Epithelial cell of prostate (primary cell): Measurements from ENCODE around the gene ATP13A4.
A peak's percentile ranks its signal among the peaks of the same experiment; 100 is the strongest.

Experiments
- DNase-seq: peaks from one replicate; pipeline ENCODE4 v3.0.0-alpha.2; 2011; ENCODE audit warnings: low read depth, low spot score
- H3K27ac ChIP-seq: fragments of 450-650 bp; 2 replicates; pipeline ENCODE4 v1.5.1; 2017; ENCODE audit warnings: mild to moderate bottlenecking

The ATP13A4 gene

DNA sequence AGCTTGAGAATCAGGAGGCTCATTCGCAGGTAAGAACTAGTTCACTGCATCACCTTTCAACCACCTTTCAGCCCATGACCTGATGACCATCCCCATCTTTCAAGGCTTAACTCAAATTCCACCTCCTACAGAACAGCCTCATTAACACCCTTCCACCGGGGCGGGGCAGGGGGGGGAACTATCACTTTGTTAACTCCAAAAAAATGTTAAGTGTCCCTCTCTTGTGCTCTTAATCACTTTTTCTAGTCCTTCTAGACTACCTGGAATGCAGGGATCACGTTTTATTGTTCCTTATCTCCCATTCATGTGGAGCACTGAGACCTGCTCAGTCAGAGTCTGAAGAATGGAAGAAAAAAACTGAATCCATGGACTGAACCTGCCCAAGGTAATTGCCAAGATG, 51.8 kb downstream of the ATP13A4 start:
- H3K27ac ChIP-seq, result no peak overlapping the region
- no peak for DNase-seq

DNA sequence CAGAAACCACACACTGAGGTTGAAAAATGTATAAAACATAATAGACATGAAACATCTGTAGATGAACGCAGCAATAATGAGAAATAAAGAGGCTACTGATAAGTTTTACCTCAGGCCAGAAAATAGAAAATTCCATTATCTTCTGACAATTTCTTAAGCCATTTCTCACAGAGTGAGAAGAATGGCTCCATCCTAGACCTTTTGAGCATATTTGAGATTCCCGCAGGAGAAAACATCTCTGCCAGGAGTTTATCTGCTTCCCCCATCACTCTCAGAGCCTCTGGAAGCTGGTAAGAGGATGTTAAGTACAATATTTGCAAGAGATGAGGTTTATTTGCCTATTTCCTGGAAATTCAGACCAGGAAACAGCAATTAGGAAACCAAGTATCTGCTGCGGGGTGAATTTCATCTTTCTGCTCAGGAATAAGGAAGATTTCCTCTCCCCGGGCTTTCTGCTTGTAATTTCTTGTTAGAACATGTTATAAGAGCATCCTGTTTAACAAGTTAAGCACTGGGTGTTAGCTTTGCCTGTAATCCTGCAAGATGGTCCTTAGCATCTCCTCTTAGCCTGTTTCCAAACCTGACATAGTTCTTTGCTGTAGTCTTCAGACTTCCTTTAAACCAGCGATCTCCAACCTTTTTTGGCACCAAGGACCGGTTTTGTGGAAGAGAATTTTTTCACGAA, 54.8 kb downstream of the ATP13A4 start:
- peak; percentile 41 for DNase-seq
- H3K27ac ChIP-seq, result peak overlapping the region; percentile 35

DNA sequence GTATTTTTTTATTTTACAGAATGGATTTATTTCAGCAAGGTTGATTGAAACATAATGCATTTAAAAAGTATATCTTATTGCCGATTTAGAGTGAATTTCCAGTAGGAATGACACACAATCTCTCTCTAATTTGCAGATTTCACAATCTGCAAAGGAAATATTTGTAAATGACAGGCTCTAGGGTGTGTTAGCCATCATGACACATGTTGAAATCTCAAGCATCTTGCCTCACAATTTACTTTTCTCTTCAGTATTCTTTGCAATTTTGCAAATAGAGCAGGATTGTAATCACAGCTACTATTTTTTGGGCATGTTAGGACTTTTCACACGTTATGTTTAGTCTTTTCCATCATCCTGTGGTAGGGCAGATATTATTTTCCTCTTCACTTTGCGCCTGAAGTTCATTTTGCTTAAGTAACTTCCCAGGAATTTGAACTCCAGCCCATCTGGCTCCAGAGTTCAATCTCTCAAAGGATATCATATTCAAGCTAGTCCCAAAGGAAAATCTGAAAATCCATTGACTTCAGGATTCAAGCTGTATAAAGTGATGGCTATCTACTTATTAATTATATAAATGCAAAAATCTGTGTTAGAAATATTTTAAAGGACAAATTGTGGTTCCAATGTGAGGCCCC, 55.4 kb downstream of the ATP13A4 start:
- peak overlapping the region; percentile 35 for H3K27ac ChIP-seq
- no peak for DNase-seq

DNA sequence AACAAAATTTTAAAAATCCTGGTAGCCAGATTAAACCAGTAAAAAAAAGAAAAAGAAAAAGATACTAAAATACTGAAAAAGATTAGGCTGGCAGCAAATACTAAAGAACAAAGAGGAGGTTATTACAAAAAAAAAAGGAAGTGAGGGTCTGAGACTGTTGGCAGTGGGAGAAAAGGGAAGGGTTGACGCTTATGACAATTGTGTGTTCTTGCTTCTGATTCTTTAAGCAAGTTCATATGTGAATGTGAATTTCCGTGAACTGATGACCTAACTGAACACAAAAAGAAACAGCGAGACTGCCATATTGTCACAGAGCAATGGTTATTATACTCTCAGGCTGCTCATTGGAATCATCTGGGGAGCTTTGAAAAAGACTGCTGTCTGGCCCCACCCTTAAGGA, 56.5 kb downstream of the ATP13A4 start:
- H3K27ac ChIP-seq, result no peak overlapping the region
- no peak for DNase-seq

DNA sequence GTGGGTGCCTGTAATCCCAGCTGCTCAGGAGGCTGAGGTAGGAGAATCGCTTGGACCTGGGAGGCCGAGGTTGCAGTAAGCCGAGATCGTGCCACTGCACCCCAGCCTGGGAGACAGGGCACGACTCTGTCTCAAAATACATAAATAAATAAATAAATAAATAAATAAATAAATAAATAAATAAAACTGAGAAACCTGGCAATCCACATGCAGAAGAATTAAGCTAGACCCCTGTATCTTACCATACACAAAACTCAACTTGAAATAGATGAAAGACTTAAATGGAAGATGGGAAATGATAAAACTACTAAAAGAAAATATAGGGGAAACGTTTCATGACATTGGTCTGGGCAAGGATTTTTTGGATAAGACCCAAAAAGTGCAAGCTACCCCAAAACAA, 58.0 kb downstream of the ATP13A4 start:
- DNase-seq, result no peak
- no peak overlapping the region for H3K27ac ChIP-seq

DNA sequence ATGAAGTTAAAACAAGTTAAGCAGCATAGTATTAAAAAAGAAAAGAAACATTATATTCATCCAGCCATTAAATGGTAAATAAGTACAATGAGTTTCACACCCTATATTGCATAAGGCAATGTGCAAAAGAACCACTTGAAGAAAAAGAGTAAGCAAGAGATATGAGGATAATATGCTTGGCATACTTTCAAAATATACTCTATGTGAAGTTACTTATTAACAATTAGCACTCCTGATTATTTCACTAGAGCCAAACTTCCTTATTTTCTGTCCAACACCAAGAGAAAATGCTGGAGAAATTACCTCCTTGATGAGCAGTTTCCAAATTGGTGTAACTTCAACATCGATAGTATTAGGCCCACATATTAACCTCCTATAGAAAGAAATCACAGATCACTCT, 63.7 kb downstream of the ATP13A4 start:
- H3K27ac ChIP-seq, result no peak overlapping the region
- no peak for DNase-seq

DNA sequence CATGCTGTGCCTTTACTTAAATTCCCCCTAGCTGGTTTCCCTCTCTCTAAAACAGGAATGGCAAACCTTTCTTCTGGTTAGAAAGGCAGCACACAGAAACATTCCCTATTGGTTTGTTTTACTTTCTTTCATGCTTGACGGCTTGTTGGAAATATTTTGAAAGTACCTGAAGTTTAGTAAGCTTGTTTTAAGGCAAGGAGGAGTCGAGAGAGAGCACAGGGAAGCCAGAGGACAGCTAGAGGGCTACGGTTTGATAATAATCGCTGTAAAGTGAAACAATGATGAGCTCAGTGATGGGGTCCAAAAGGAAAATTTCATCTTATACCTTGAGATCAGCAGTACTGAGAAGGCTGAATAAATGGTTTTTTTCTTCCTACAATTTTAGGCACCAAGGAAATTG, 64.1 kb downstream of the ATP13A4 start:
- no peak overlapping the region for H3K27ac ChIP-seq
- no peak for DNase-seq

DNA sequence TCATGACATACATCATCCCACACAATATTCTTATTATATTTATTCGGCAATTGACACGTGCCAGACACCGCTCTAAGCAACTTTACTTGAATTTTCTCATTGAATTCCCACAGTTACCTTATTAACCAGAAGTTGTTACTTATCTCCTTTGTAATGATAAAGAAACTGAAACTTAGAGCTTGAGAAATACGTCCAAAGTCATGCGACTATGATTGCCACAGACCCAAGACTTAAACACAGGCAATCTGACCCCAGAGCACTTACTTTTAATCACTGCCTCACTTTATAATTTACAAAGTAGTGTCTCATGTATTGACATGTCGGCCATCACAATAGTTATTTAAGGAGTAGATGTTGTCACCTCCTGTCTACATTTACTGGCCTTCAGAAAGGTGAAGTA, 64.7 kb downstream of the ATP13A4 start:
- H3K27ac ChIP-seq, result no peak overlapping the region
- DNase-seq, result no peak

DNA sequence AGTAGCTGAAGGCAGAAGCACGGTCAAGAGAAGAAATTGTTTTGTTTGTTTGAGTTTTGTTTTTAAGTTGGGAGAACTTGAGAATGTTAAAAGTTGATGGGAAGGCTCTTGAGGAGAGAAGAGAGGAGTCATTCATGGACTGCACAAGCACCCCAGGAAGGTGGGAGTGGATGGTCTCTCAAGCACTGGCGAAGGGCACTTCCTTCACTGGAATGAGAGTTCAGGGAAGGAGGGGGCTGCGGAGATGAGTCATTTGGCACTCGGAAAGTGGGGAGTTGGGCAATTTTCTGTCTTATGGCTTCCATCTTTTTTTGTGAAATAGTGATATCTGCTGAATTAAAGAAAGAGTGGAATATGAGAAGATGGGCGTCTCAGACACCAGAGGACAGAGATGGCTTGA, 66.0 kb downstream of the ATP13A4 start:
- no peak for DNase-seq
- no peak overlapping the region for H3K27ac ChIP-seq

DNA sequence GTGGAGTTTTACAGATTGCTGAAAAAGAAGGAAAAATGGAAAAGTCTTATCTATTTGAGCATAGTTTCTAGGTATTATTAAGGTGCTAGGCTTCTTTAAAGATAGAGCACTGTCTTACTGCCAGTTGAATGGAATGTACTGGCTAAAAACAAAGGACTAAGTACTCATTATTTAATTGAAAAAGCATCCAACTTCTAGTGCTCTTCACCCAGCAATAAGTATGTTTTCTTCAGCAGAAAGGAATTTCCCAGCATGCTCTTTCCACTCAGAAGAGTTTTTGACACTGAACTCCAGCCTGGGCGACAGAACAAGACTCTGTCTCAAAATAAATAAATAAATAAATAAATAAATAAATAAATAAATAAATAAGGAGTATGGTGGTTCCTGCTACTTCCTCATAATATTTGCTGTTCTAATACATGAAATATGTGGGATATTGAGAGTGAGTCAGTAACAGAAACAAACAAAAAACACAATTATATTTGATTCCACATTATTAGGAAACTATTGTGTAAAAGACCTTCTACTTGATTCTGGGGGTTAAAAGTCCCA, 70.6 kb downstream of the ATP13A4 start:
- no peak overlapping the region for H3K27ac ChIP-seq
- DNase-seq, result no peak

DNA sequence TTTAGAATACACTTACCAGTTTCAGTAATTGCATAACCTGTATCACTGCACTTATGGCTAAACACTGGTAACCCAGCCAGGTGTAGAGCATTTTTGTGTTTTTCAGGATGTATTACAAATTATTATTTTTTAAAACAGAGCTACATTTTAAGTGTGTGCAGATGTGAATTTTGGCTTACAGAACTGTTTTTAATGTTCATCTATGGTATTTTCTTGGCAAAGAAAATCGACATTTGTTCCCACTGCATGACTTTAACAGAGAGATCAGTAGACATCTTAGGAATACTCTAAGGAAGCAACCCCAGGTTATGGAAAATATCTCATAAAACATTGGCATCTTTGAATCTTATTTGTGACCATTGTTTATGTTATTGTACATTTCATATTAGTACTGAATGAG, 73.3 kb downstream of the ATP13A4 start:
- DNase-seq, result no peak
- no peak overlapping the region for H3K27ac ChIP-seq

DNA sequence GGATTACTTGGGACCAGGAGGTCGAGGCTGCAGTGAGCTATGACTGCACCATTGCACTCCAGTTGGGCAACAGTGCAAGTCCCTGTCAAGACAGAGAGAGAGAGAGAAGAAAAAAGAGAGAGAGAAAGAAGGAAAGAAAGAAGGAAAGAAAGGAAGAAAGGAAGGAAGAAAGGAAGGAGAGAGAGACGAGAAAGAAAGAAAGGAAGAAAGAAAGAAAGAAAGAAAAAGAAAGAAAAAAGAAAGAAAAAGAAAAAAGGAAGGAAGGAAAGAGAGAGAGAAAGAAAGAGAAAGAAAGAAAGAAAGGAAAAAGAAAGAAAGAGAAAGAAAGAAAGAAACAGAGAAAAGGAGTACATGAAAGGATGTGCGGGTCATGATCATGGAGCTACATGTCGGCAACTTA, 80.2 kb downstream of the ATP13A4 start:
- DNase-seq, result no peak
- no peak overlapping the region for H3K27ac ChIP-seq

DNA sequence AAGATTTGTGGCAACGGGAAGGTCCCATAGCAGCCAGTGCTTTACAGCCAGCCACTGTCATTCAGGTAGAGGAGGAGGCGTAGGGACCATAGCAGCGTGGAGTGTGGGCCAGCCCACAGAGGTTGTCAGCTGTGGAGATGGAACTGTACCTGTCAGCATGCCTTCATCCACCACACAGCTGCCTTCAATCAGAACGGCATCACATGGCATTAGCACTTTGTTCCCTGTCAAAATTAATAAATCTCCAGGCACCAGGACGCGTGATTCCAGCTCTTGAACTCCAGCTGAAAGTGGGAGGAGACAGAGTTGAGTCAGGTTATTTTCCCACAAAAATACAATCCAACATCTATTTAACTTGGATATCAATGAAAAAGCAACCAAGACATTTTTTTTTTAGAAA, 84.0 kb downstream of the ATP13A4 start:
- DNase-seq, result no peak
- H3K27ac ChIP-seq, result no peak overlapping the region

DNA sequence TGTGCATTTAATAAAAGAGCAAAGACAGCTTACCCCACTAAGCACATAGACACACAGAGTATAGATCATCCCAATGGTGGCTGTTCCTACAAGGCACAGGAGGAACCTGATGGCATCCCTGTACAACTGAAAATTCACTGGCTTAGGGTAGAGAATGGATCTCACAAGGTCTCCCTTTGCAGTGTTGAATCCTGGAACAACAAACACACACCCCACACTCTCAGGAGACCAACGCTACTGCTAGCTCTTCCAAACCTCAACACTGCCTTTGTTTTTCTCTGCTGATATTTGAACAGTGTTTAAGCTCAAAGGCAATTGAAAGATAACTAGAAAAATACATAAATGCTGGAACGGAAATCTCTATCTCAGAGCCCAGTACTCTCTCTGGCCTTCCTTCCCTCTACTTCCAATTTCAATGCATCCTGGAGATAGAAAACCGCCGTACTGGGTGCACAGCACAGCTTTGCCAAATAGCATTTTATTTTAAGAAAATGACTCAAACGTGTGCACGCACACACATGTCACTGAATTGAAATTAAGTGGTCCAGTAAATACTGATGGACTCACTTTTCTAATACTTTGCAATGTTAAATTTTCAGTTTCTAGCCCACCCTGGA, 88.6 kb downstream of the ATP13A4 start:
- DNase-seq, result no peak
- H3K27ac ChIP-seq, result no peak overlapping the region

DNA sequence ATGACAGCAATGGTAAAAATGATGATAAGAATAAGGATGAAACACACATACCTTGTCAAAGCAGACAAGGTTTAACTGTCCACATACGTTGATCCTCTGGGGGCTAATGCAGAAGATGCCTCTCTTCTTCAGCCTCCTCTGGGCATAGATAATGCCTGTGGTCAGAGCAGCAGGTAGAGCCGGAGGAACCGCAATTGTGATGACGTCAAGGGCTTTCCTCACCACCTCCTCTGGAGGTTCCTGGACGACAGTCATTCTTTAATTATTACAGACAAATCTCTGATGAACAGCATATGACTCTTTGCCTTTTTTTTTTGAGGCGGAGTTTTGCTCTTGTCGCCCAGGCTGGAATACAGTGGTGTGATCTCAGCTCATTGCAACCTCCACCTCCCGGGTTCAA, 89.8 kb downstream of the ATP13A4 start:
- DNase-seq, result no peak
- H3K27ac ChIP-seq, result no peak overlapping the region

DNA sequence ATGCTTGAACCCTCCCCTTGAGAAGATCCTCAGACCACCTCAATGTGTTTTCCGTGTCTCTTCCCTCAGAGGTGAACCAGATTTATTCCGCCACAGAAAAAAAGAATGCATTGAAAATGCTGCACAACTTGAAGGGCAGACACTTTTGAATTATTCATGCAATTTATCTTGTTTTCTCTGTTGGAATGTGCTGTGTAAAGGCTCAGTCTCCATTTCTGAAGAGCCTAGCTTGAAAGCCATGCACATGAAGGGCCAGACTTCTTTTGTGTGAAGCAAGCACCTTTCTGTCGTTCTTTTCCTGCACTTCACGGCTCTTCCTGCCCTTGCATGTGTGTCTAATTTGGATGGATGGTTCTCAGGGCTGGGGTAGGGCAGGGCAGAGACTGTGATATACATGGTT, 97.2 kb downstream of the ATP13A4 start:
- no peak for DNase-seq
- no peak overlapping the region for H3K27ac ChIP-seq

DNA sequence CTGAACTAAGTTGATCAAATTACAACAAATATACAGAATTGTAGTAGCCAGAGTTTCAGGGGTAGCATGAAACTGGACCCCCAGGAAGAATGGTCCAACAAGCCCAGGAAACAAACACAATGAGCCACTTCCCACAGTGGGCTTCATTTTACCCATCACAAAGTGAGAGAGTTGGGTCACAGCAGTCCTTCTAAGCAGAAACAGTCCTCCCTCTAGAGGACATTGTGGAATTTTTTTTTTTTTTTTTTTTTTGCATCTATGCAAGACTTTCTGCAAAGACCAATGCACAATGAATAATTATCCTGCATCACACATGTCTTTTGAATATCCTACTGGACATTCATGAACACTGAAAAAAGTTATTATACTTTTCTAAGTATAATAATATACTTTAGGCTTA, 102.4 kb downstream of the ATP13A4 start:
- DNase-seq, result no peak
- H3K27ac ChIP-seq, result no peak overlapping the region

DNA sequence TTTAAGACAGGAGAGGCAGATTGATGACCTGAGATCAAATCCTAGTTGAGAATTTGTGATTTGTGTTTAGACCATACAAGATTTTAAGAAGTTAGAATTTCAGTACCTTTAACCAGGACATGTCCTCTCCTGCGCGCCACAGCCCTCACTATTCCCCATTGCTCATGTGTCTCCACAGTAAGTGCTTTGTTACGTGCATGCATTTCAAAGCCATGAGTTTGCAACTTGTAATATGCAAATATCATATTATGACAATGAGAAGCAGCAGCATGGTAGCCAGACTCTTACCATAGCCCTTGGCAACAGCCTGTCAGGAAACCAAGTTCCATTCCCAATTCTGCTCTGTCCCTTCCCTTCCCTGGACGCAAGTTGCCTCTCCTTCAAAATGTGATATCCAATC, 102.8 kb downstream of the ATP13A4 start:
- H3K27ac ChIP-seq, result no peak overlapping the region
- no peak for DNase-seq

DNA sequence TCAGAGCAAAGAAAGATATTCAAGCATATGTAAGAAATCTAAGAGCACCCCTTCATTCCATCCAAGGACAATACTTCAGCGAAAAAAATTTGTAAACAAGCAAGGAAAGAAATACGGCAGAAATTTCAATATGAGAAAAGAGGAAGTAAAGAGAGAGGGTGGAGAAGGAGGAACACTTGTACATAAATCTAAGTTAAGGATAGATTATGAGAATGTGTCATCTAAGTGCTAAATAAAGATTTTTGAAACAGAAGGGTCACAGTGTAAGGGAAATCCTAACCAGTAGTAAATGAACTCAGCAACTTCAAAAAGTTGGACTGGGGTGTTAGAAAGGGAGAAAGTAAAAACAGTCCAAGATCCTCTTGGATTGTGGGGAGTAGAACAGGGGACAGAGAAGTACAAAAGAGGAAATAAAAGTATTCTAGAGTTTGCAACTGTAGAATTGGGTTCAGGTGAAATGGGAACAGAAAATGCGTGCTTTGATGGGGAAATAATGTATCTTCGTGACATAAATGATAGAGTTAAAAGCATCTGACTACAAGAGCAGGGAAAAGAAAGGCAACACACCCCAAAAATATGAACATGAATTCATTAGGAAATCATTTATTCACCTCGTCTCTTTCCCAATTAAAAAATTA, 107.6 kb downstream of the ATP13A4 start:
- DNase-seq, result no peak
- H3K27ac ChIP-seq, result no peak overlapping the region

DNA sequence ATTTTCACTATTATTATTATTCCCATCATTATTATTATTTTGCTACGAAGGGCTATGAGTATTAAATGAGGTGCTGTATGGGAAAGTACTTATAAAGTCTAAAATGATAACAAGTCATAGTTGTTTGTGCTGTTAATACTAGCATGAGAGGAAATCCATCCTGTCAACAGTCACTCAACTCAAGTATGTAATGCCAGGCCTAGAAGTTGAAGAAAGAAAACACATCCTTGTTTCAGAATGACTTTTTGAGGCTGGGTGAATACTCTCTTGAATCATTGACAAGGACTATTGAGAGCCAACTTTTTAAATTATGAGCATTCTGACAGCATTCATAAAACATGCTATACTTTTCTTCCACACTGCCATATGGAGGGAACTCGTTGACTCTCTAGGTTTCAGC, 115.3 kb downstream of the ATP13A4 start:
- no peak overlapping the region for H3K27ac ChIP-seq

More for the DNA sequence above, 115.3 kb downstream of the ATP13A4 start:
- no peak for DNase-seq
